ENCODE data around the gene MYH16. TPM values are rescaled to one million over a fixed set of nuclear protein-coding genes. Genes with fewer than 3 reads are reported as not detected.
"Not testable (repeated sequence)": the region's sequence is repeated elsewhere in the genome, so short reads cannot be mapped to it uniquely, and the experiment has no call there.

MYH16 gene
- total RNA-seq, 1 donor from 2014 or later, result 0.09 TPM

DNA sequence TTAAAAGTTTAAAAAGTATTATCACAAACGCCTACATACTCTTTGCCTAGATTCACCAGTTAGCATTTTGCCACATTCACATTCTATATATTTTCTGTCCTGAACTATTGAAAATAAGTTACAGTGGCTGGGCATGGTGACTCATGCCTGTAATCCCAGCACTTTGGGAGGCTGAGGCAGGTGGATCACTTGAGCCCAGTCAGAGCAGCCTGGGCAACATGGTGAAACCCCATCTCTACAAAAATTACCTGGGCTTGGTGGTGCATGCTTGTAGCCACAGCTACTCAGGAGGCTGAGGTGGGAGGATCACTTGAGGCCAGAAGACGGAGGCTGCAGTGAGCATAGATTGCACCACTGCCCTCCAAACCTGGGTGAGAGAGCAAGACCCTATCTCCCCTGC lies 58.4 kb downstream of the MYH16 start:
- Mint-ChIP-seq H3K27me3 (ENCODE audit: low read depth) (no peaks in the 10 kb centered on the region), H3K36me3 (peaks cover 10% of the 10 kb centered on the region), H3K4me1 (peaks cover 18% of the 10 kb centered on the region), H3K9me3 (no peaks in the 10 kb centered on the region), H3K4me3 (no peak overlapping the region), H3K27ac (no peak overlapping the region)
- no peak for DNase-seq (ENCODE audit: low spot score in 2 of 2, unreplicated experiment in 2 of 2)
- TF ChIP-seq, protein P1, sequence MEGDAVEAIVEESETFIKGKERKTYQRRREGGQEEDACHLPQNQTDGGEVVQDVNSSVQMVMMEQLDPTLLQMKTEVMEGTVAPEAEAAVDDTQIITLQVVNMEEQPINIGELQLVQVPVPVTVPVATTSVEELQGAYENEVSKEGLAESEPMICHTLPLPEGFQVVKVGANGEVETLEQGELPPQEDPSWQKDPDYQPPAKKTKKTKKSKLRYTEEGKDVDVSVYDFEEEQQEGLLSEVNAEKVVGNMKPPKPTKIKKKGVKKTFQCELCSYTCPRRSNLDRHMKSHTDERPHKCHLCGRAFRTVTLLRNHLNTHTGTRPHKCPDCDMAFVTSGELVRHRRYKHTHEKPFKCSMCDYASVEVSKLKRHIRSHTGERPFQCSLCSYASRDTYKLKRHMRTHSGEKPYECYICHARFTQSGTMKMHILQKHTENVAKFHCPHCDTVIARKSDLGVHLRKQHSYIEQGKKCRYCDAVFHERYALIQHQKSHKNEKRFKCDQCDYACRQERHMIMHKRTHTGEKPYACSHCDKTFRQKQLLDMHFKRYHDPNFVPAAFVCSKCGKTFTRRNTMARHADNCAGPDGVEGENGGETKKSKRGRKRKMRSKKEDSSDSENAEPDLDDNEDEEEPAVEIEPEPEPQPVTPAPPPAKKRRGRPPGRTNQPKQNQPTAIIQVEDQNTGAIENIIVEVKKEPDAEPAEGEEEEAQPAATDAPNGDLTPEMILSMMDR (IDR thresholded peaks at IDR 0.05; ENCODE audit: unreplicated experiment), result no peak

DNA sequence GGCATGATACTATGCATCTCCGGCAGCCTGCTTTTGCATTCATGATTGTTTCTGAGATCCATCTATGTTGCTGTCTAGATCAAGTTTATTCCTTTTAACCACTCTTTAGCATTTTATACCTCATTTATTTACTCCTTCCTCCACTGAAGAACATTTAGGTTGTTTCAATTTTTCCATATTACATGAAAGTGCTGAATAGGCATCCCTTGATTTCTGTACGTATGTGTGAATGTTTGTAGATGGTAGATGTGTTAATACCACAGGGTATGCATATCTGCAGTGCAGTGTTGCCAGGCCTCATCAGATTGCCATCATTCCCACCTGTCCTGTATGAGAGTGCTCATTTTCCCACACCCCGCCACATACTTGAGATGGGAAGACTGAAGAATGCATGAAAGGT lies 67.0 kb downstream of the MYH16 start:
- Mint-ChIP-seq H3K4me1 (no peaks in the 10 kb centered on the region), H3K9me3 (no peaks in the 10 kb centered on the region), H3K27me3 (ENCODE audit: low read depth) (no peaks in the 10 kb centered on the region), H3K27ac (no peak overlapping the region), H3K36me3 (peaks cover 50% of the 10 kb centered on the region), H3K4me3 (no peak overlapping the region)
- TF ChIP-seq, protein P1 (IDR thresholded peaks at IDR 0.05; ENCODE audit: unreplicated experiment), result no peak
- DNase-seq (ENCODE audit: low spot score in 2 of 2, unreplicated experiment in 2 of 2), result no peak

DNA sequence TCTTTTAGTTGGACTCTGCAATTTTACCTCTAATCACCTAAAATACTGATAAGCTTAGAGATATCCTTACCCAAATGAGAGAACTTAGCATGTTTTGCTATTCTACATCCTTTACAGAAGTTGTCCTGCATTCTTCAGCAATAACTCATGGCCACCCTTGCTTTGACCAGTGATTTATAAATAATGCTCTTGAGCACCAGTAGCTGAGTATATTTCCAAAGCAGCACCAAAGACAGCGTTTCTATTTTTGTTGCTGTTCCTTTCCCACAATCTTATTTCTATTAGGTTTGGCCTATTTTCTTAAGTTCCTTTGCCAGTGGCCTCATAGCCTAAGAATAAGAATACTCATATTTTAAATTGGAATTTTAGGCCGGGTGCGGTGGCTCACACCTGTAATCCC lies 68.0 kb downstream of the MYH16 start:
- Mint-ChIP-seq H3K27ac (no peak overlapping the region), H3K9me3 (no peaks in the 10 kb centered on the region), H3K36me3 (peaks cover 46% of the 10 kb centered on the region), H3K27me3 (ENCODE audit: low read depth) (no peaks in the 10 kb centered on the region), H3K4me3 (no peak overlapping the region), H3K4me1 (no peaks in the 10 kb centered on the region)
- TF ChIP-seq, protein P1 (IDR thresholded peaks at IDR 0.05; ENCODE audit: unreplicated experiment), result no peak
- no peak for DNase-seq (ENCODE audit: low spot score in 2 of 2, unreplicated experiment in 2 of 2)

DNA sequence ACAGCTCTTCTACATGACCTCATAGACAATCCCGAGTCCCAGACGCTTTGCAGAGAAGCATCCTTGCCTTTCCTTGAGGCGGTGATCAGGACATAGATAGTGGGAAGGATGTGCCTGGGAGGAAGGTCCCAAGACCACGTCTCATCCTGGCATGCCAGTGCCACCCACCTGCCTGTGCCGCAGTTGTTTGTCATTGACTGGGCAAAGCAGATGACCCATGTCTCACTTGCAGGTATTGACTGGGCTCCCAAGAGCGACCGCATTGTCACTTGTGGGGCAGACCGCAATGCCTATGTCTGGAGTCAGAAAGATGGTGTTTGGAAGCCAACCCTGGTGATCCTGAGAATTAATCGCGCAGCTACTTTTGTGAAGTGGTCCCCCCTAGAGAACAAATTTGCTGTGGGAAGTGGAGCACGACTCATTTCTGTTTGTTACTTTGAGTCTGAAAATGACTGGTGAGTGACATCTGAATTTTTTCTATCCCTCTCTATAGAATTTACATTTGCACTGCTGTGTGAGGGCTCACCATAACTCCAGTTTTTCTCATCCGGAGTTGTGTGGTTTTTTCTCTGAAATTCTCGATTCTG lies 71.5 kb downstream of the MYH16 start:
- no peaks in the 10 kb centered on the region for H3K27me3 Mint-ChIP-seq (ENCODE audit: low read depth)
- no peaks in the 10 kb centered on the region for H3K9me3 Mint-ChIP-seq
- TF ChIP-seq, protein P1 (IDR thresholded peaks at IDR 0.05; ENCODE audit: unreplicated experiment), result no peak
- H3K36me3 Mint-ChIP-seq, result peaks cover 39% of the 10 kb centered on the region
- DNase-seq (ENCODE audit: low spot score in 2 of 2, unreplicated experiment in 2 of 2), result no peak
- H3K4me3 Mint-ChIP-seq, result no peak overlapping the region
- H3K4me1 Mint-ChIP-seq, result no peaks in the 10 kb centered on the region
- H3K27ac Mint-ChIP-seq, result no peak overlapping the region

DNA sequence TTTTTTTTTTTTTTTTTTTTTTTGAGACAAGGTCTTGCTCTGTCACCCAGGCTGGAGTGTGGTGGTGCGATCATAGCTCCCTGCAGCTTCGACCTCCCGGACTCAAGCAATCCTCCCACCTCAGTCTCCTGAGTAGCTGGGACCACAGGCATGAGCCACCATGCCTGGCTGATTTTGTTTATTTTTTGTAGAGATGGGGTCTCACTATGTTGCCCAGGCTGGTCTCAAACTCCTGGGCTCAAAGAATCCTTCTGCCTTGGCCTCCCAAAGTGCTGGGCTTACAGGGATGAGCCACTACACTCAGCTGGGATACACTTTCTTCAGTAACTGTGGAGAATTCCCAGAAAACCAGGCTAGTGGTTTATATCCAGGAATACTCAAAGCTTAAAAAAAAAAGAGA lies 78.0 kb downstream of the MYH16 start:
- H3K4me3 Mint-ChIP-seq; H3K4me1 Mint-ChIP-seq; H3K9me3 Mint-ChIP-seq; DNase-seq (ENCODE audit: low spot score in 2 of 2, unreplicated experiment in 2 of 2); H3K27ac Mint-ChIP-seq; H3K27me3 Mint-ChIP-seq (ENCODE audit: low read depth): not testable (repeated sequence)
- H3K36me3 Mint-ChIP-seq, result peaks cover 29% of the 10 kb centered on the region

DNA sequence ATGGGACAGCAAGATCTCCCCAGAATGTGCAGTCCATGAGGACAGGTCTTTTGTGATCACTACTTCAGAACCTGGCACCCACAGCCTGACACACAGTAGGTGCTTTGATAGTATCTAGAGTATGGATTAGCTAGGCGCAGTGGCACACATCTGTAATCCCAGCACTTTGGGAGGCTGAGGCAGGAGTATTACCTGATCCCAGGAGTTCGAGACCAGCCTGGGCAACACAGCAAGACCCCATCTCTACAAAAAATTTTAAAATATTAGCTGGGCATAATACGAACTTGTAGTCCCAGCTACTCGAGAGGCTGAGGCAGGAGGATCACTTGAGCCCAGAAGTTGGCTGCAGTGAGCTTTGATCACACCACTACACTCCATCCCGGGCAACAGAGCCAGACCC lies 79.6 kb downstream of the MYH16 start:
- no peak overlapping the region for H3K27ac Mint-ChIP-seq
- TF ChIP-seq, protein P1 (IDR thresholded peaks at IDR 0.05; ENCODE audit: unreplicated experiment), result no peak
- no peaks in the 10 kb centered on the region for H3K4me1 Mint-ChIP-seq
- no peaks in the 10 kb centered on the region for H3K9me3 Mint-ChIP-seq
- no peak for DNase-seq (ENCODE audit: low spot score in 2 of 2, unreplicated experiment in 2 of 2)
- peaks cover 33% of the 10 kb centered on the region for H3K36me3 Mint-ChIP-seq
- H3K4me3 Mint-ChIP-seq, result no peak overlapping the region
- no peaks in the 10 kb centered on the region for H3K27me3 Mint-ChIP-seq (ENCODE audit: low read depth)

Measured in mesothelial cell of epicardium (in vitro differentiated cells).